Mesenchymal stem cell (in vitro differentiated cells and primary cell): ENCODE measurements around the gene GABBR2.
A peak's percentile ranks its signal among the peaks of the same experiment; 100 is the strongest.

ENCODE experiments used
- DNase-seq: peaks from one replicate; pipeline ENCODE4 v3.0.0-alpha.2; 2013
- H2AFZ ChIP-seq: one replicate; pipeline ENCODE4 v1.6.1; 2013; ENCODE audit warnings: low read depth, mild to moderate bottlenecking, control low read depth, inconsistent platforms, low read length, moderate library complexity
- H2AK5ac ChIP-seq: 2 replicates; pipeline ENCODE4 v1.6.1; 2013; ENCODE audit warnings: low read length, moderate library complexity, mild to moderate bottlenecking, inconsistent platforms; ENCODE audit not compliant: severe bottlenecking
- H2BK120ac ChIP-seq: one replicate; pipeline ENCODE4 v1.6.1; 2013; ENCODE audit warnings: low read depth, mild to moderate bottlenecking, inconsistent platforms, low read length, moderate library complexity
- H2BK12ac ChIP-seq, 2 experiments: one replicate each; pipeline ENCODE4 v1.6.1; 2013; ENCODE audit warnings: inconsistent platforms in 2 of 2, low read length in 2 of 2, mild to moderate bottlenecking in 2 of 2, moderate library complexity in 2 of 2, control low read depth in 1 of 2
- H2BK15ac ChIP-seq: one replicate; pipeline ENCODE4 v1.6.1; 2013; ENCODE audit warnings: mild to moderate bottlenecking, low read depth, inconsistent platforms; ENCODE audit not compliant: poor library complexity, severe bottlenecking
- H2BK5ac ChIP-seq: 2 replicates; pipeline ENCODE4 v1.6.1; 2013; ENCODE audit warnings: low read depth, mild to moderate bottlenecking, low read length, control low read depth, inconsistent platforms; ENCODE audit not compliant: poor library complexity, severe bottlenecking
- H3K14ac ChIP-seq, 2 experiments: one replicate each; pipeline ENCODE4 v1.6.1; 2013; ENCODE audit warnings: inconsistent platforms in 2 of 2, low read length in 2 of 2, control low read depth in 1 of 2, mild to moderate bottlenecking in 1 of 2, moderate library complexity in 1 of 2
- H3K18ac ChIP-seq, 2 experiments: one replicate each; pipeline ENCODE4 v1.6.1; 2013; ENCODE audit warnings: inconsistent platforms in 2 of 2, low read length in 2 of 2, control low read depth in 1 of 2, low read depth in 1 of 2, mild to moderate bottlenecking in 1 of 2
- H3K23ac ChIP-seq, 2 experiments: one replicate each; pipeline ENCODE4 v1.6.1; 2013; ENCODE audit warnings: inconsistent platforms in 2 of 2, low read length in 2 of 2, mild to moderate bottlenecking in 2 of 2, moderate library complexity in 2 of 2, control low read depth in 1 of 2
- H3K27ac ChIP-seq: 2 replicates; pipeline ENCODE4 v1.5.1; 2013; ENCODE audit warnings: mild to moderate bottlenecking, moderate library complexity, low read length, control low read depth, inconsistent platforms; ENCODE audit not compliant: poor library complexity, severe bottlenecking
- H3K27me3 ChIP-seq, 2 experiments: 2 replicates each; pipeline versions ENCODE4 v1.6.1 to v1.7.0; 2013; ENCODE audit warnings: low read length in 2 of 2, mild to moderate bottlenecking in 2 of 2, moderate library complexity in 2 of 2, control low read depth in 1 of 2, inconsistent platforms in 1 of 2; ENCODE audit not compliant: control insufficient read depth in 1 of 2, insufficient read depth in 1 of 2
- H3K36me3 ChIP-seq, 2 experiments: 2 replicates each; pipeline versions ENCODE4 v1.6.1 to v1.7.0; 2013; ENCODE audit warnings: low read length in 2 of 2, control low read depth in 1 of 2, inconsistent platforms in 1 of 2, low read depth in 1 of 2, mild to moderate bottlenecking in 1 of 2; ENCODE audit not compliant: insufficient read depth in 2 of 2, control insufficient read depth in 1 of 2
- H3K4ac ChIP-seq, 2 experiments: one replicate each; pipeline ENCODE4 v1.6.1; 2013; ENCODE audit warnings: inconsistent platforms in 2 of 2, low read length in 2 of 2, mild to moderate bottlenecking in 2 of 2, moderate library complexity in 2 of 2, control low read depth in 1 of 2, low read depth in 1 of 2
- H3K4me1 ChIP-seq: 2 replicates; pipeline ENCODE4 v1.6.1; 2013; ENCODE audit warnings: low read depth, low read length, control low read depth; ENCODE audit not compliant: control insufficient read depth, insufficient read depth
- H3K4me2 ChIP-seq: 2 replicates; pipeline ENCODE4 v1.6.1; 2013; ENCODE audit warnings: low read length, mild to moderate bottlenecking, inconsistent platforms; ENCODE audit not compliant: poor library complexity, severe bottlenecking
- H3K4me3 ChIP-seq, 2 experiments: 2 replicates each; pipeline versions ENCODE4 v1.5.1 to v1.7.0; 2013; ENCODE audit warnings: low read length in 2 of 2, mild to moderate bottlenecking in 2 of 2, control low read depth in 1 of 2, low read depth in 1 of 2; ENCODE audit not compliant: insufficient read depth in 1 of 2
- H3K79me1 ChIP-seq: replicated peaks from 2 replicates; pipeline ENCODE4 v1.6.1; 2013; ENCODE audit warnings: mild to moderate bottlenecking, control low read depth, low read length, inconsistent platforms; ENCODE audit not compliant: poor library complexity, severe bottlenecking
- H3K9ac ChIP-seq: 2 replicates; pipeline ENCODE4 v1.7.0; 2013; ENCODE audit warnings: mild to moderate bottlenecking, low read length, moderate library complexity
- H3K9me3 ChIP-seq: 2 replicates; pipeline ENCODE4 v1.7.0; 2013; ENCODE audit warnings: mild to moderate bottlenecking, low read length; ENCODE audit not compliant: control insufficient read depth
- H4K8ac ChIP-seq: one replicate; pipeline ENCODE4 v1.6.1; 2013; ENCODE audit warnings: inconsistent platforms, mild to moderate bottlenecking, low read length, moderate library complexity
- H4K91ac ChIP-seq: one replicate; pipeline ENCODE4 v1.6.1; 2013; ENCODE audit warnings: mild to moderate bottlenecking, low read length, inconsistent platforms
- WGBS: methylation state at CpG from one replicate; pipeline ENCODE4 v1.1.7; 2013; ENCODE audit warnings: mixed read lengths; 5-methylcytosine and 5-hydroxymethylcytosine counted together

GABBR2 gene

DNA sequence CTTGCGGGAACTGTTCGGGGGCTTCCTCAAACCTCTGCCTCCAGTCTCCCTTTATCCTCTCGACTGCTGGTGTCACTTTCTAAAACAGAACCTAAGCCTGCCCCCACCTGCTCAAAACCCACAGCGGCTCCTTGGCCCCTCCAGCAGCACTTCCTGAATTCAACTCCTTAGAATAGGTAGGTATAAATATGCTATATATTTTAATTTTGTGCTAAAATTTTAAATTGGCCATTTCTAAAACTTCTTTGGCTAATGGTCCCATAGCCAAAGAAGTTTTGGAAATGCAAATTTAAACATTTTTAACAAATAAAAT lies 381.5 kb downstream of the GABBR2 start:
- no peak overlapping the region for H3K4me3 ChIP-seq
- H3K9me3 ChIP-seq, result no peaks in the 10 kb centered on the region
- H2BK120ac ChIP-seq, result no peak overlapping the region
- no peak overlapping the region for H2BK15ac ChIP-seq
- H2AFZ ChIP-seq, result no peak overlapping the region
- no peak for DNase-seq
- no peak overlapping the region for H3K9ac ChIP-seq
- peaks cover 0 to 13% of the 10 kb centered on the region in 2 experiments for H3K27me3 ChIP-seq
- H3K18ac ChIP-seq, result no peak overlapping the region
- no peak overlapping the region for H4K8ac ChIP-seq
- no peak overlapping the region for H3K14ac ChIP-seq
- no peak overlapping the region for H4K91ac ChIP-seq
- no peak overlapping the region for H2AK5ac ChIP-seq
- H3K4ac ChIP-seq, result no peak overlapping the region
- H3K23ac ChIP-seq, result no peak overlapping the region
- no peak overlapping the region for H3K27ac ChIP-seq
- WGBS, result 78% methylated on average over 3 of the region's 4 CpGs
- no peak overlapping the region for H3K4me2 ChIP-seq
- no peak overlapping the region for H2BK5ac ChIP-seq
- peaks cover 10% of the 10 kb centered on the region for H3K4me1 ChIP-seq
- H3K79me1 ChIP-seq, result no peaks in the 10 kb centered on the region
- H3K36me3 ChIP-seq, result no peaks in the 10 kb centered on the region
- no peak overlapping the region for H2BK12ac ChIP-seq

DNA sequence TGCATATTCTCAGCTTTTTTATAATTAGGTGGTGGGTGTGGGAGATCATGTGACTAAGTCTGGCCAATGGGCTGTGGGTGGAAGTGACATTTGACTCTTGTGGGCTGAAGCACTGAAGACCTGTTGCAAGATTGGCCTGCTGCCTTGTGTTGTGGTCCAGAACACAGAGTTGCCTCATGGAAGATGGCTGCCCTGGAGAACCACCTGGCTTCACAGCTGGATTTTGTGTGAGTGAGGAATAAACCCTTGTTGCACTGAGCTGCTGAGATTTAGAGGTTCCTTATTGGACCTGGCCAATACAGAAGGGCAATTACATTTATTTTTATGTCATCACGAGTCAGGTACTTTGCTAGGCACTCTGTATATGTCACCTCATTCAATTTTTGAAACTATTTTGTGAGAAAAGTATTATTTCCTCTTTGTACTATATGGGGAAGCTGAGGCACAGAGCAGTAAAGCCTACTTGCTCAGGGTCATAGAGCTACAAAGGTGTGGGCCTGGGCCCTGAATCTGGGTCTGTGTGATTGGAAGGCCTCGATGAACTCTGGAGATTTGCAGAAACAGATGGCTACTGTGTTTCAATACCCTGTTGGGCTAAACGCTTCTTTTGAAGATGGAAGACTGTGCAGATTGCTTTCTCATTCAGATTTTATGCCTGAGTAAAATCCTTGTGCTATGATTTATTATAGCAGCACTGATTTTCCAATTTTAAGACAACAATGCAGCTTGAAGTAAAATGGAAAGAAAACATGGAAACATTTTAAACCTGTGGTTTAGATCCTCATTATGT lies 382.1 kb downstream of the GABBR2 start:
- H3K4me1 ChIP-seq, result peaks cover 10% of the 10 kb centered on the region
- DNase-seq, result no peak
- peaks cover 0 to 11% of the 10 kb centered on the region in 2 experiments for H3K27me3 ChIP-seq
- H2BK120ac ChIP-seq, result no peak overlapping the region
- no peak overlapping the region for H3K4me3 ChIP-seq
- no peak overlapping the region for H2AK5ac ChIP-seq
- no peak overlapping the region for H4K8ac ChIP-seq
- no peak overlapping the region for H2BK12ac ChIP-seq
- WGBS, result 88% methylated on average over 1 of the region's 3 CpGs
- no peak overlapping the region for H3K23ac ChIP-seq
- H3K4me2 ChIP-seq, result no peak overlapping the region
- no peak overlapping the region for H2BK15ac ChIP-seq
- H3K18ac ChIP-seq, result no peak overlapping the region
- H4K91ac ChIP-seq, result no peak overlapping the region
- no peak overlapping the region for H3K14ac ChIP-seq
- no peaks in the 10 kb centered on the region for H3K36me3 ChIP-seq
- no peak overlapping the region for H3K4ac ChIP-seq
- no peaks in the 10 kb centered on the region for H3K9me3 ChIP-seq
- no peaks in the 10 kb centered on the region for H3K79me1 ChIP-seq
- no peak overlapping the region for H3K9ac ChIP-seq
- H3K27ac ChIP-seq, result no peak overlapping the region
- no peak overlapping the region for H2AFZ ChIP-seq
- H2BK5ac ChIP-seq, result no peak overlapping the region

- peaks cover 0 to 8% of the 10 kb centered on the region in 2 experiments for H3K27me3 ChIP-seq
- H3K9me3 ChIP-seq, result no peaks in the 10 kb centered on the region
- H2BK12ac ChIP-seq, result no peak overlapping the region
- H2AFZ ChIP-seq, result no peak overlapping the region
- peaks cover 10% of the 10 kb centered on the region for H3K4me1 ChIP-seq
- DNase-seq, result peak; percentile 34
- H3K18ac ChIP-seq, result no peak overlapping the region
- H3K4me2 ChIP-seq, result no peak overlapping the region
- H3K27ac ChIP-seq, result no peak overlapping the region
- H2AK5ac ChIP-seq, result no peak overlapping the region
- no peak overlapping the region for H2BK15ac ChIP-seq
- no peaks in the 10 kb centered on the region for H3K36me3 ChIP-seq
- H3K4me3 ChIP-seq, result no peak overlapping the region
- H2BK5ac ChIP-seq, result no peak overlapping the region
- no peak overlapping the region for H2BK120ac ChIP-seq
- H3K79me1 ChIP-seq, result no peaks in the 10 kb centered on the region
- H3K4ac ChIP-seq, result no peak overlapping the region
- no peak overlapping the region for H3K14ac ChIP-seq
- no peak overlapping the region for H4K8ac ChIP-seq
- WGBS, result 94% methylated on average over 5 of the region's 6 CpGs
- H4K91ac ChIP-seq, result no peak overlapping the region
- H3K23ac ChIP-seq, result no peak overlapping the region
- H3K9ac ChIP-seq, result no peak overlapping the region
Measured at GRCh38 chr9:98324801-98325200, 383.9 kb downstream of the GABBR2 start.

- Histone ChIP-seq H3K27me3 (no peaks in the 10 kb centered on the region), H3K4me2 (no peak overlapping the region), H3K4ac (peak overlapping the region in 1 of 2 experiments; percentile 88), H3K18ac (peak overlapping the region; percentile 3 to 46), H3K23ac (no peak overlapping the region), H2BK15ac (no peak overlapping the region), H3K79me1 (no peaks in the 10 kb centered on the region), H2AFZ (peak overlapping the region; percentile 19), H3K14ac (no peak overlapping the region), H4K91ac (peak overlapping the region; percentile 74), H2BK12ac (peak overlapping the region in 1 of 2 experiments; percentile 1), H2BK5ac (no peak overlapping the region), H2BK120ac (no peak overlapping the region), H3K36me3 (no peaks in the 10 kb centered on the region), H3K4me1 (peaks cover 12% of the 10 kb centered on the region), H2AK5ac (peak overlapping the region; percentile 31), H3K9ac (peak overlapping the region; percentile 27), H3K4me3 (no peak overlapping the region), H3K27ac (no peak overlapping the region), H4K8ac (peak overlapping the region; percentile 56), H3K9me3 (no peaks in the 10 kb centered on the region)
- 92% methylated on average over 6 of the region's 6 CpGs for WGBS
- DNase-seq, result no peak
Measured at GRCh38 chr9:98323831-98324135, 385.0 kb downstream of the GABBR2 start.
